ENCODE measurements around the gene SIRT5.
A peak's percentile ranks its signal among the peaks of the same experiment; 100 is the strongest.

The SIRT5 gene

DNA sequence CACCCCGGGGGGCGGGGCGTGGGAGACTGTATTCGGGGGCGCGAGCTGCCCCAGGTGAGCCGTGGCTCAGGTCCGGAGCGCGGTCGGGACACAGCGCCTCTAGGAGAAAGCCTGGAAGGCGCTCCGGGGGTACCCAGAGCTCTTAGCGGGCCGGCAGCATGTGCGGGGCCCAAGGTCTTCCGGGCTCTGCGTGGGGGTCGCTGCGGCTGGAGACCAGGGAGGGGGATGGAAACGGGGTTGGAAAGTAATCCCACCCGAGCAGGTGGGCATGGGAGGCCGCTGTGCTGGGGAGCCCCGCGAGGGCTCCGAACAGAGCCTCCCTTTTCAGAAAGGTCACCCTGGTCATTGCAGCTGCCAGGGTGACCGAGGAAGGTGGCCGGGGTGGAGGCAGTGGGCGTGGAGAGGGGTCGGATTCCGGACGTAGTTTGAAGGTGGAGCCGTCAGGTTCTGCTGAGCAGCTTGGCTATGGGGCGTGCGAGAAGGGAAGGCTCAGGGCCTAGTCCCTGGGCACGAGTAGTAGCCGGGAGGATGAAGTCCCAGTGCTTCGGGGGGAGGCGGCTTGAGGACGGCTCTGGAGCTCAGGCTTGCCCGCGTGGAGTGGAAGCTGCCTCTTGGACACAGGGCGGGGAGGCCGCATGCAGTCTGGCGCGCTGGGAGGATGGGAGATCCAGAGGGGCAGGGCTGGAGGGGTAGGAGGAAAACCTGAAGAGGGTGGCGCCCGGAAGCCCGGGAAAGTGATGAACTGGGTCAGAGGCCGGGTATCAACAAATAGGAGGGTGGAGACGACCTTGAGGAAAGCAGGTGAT, at the start of gene SIRT5:
SIRT5 (plus strand) TSS at position 31 of the 806 bp plus-strand sequence. CDS start 9,510 bp downstream, outside the sequence.
- DNase-seq = peak; percentile 95

DNA sequence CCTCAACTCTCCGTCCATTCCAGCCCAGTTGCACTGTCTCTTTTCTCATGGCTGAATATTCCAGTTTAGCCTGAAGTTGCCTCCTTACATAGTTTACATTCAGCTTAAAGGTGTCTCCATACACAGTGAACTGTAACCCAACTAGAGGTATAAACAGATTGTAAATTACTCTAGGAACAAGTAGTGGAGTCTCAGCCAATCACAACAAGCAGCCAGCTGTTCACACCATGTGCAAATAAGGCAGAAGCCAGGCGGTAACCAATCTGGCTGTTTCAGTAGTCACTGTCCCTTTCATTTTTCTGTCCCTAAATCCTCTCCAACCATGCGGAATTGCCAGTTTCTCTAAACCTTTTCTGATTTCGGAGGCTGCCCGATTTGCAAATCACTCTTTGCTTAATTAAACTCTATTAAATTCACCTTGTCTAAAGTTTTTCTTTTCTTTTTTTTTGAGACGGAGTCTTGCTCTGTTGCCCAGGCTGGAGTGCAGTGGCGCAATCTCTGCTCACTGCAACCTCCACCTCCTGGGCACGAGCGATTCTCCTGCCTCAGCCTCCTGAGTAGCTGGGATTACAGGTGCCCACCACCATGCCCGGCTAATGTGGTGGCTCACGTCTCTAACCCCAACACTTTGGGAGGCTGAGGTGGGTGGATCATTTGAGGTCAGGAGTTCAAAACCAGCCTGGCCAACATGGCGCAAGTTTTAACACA, 49.4 kb upstream of the SIRT5 start:
- DNase-seq = no peak

DNA sequence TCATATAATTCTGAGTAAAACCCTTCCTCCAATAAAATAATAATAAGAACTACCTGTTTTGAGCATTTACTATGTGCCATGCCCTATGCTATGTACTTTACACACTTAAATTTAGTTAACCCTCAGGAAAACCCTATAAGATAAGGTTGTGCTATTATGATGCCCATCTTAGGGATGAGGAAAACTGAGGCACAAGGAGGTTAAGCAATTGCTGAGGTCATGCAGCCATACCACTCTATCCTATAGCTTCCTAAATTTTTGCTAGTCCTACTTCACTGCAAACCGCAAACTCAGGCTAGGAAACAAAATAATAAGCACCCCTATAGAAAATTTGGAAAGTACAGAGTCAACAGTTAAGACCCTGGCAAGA, 48.1 kb upstream of the SIRT5 start:
- DNase-seq = no peak

DNA sequence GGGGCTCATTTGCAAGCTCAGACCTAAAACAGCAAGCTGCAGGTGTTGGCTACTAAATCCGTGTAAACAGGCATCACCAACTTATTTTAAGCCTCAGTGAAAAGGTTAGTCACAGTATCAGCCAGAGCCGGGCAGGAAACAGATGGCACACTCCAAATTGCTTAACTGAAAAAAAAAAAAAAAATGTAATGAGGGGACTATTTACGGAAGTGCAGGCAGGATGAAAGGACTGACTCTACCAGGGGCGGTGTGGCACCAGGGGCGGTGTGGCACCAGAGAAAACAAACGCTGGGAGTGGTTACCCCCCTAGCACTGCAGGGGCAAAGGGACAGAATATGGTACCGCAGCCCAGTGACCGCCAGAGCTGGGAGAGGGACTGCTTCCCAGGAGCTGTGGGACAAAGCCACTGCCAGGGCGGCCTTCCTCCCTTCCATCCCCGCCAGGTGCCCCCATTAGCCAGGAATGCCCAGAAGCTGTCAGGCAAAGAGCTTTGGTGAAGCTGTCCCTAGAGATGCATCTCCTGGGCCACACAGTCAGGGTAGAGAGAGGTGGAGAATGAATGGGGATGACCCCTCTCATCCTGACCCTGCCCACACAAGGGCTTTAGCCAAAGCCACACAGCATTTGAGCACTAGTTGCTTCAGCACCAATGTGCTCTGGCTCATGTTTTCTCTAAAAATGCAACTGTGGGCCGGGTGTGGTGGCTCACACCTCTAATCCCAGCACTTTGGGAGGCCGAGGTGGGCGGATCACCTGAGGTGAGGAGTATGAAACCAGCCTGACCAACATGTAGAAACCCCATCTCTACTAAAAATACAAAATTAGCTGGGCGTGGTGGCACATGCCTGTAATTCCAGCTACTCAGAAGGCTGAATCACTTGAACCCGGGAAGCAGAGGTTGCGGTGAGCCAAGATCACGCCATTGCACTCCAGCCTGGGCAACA, 47.4 kb upstream of the SIRT5 start:
- no peak for DNase-seq

DNA sequence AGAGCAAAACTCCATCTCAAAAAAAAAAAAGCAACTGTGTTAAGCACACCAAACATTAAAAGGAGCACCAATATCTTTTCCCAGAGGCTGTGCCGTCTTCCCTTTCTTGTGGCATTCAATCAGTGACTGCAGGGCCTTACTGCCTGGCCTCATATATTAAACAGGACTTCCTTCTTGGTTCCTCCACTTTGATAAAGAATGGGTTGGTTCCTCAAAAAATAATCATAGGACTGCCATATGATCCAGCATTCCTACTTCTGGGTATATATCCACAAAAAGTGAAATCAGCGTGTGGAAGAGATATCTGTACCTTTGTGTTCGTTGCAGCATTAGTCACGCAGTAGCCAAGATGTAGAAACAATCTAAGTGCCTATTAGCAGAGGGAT, 46.7 kb upstream of the SIRT5 start:
- DNase-seq = no peak

DNA sequence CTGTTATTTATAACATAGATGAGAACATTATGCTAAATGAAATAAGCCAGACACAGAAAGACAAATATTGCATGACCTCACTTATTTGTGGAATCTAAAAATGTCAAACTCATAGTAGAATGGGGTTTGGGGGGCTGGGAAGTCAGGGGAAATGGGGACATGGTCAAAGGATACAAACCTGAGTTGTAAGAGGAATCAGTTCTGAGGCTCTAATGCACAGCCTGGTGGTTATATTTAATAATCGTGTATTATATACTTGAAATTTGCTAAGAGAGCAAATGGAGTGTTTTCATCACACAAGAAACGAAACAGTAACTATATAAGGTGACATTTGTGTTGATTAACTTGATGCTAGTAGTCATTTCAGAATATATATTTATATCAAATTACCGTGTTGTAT, 46.2 kb upstream of the SIRT5 start:
- no peak for DNase-seq

DNA sequence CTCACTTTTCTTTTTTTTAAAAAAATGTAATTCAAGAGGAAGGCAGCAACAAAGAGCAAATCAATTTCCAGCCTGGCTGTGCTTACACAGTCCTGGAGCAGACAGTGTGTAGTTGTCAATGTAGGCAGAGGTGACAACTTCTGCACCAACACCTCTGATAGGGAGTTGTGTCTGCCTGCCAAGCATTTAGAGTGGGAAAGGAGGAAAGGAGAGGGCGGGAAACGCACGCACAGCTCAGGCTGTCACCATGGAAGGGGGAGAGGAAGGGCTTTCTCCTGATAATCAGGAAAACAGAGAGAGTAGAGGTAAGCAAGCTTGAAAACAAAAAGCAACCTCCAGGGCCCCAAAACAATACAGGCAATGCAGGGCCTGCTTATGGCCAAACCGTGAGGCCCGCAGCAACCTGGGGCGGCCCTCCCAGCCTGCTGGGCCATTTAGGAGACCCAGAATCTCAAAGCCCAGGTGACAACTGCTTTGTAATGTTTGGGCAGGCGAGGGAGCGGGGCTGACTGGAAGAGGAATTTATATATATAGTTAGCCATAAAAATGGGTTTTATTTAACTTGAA, 45.5 kb upstream of the SIRT5 start:
- DNase-seq = no peak

DNA sequence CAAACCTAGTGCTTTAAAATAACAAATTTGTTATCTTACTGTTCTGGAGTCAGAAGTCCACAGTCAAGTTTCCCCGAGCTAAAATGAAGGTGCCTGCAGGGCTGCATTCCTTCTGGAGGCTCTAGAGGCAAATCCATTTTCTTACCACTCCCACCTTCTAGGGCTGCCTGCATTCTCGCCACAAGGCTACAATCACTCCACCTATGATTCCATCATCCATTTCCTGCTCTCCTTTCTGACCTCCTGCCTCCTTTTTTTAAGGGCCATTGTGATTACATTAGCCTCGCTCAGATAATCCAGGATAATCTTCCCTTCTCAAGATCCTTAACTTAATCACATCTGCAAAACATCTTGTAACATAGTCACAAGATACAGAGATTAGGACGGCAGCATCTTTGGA, 42.4 kb upstream of the SIRT5 start:
- DNase-seq = no peak

DNA sequence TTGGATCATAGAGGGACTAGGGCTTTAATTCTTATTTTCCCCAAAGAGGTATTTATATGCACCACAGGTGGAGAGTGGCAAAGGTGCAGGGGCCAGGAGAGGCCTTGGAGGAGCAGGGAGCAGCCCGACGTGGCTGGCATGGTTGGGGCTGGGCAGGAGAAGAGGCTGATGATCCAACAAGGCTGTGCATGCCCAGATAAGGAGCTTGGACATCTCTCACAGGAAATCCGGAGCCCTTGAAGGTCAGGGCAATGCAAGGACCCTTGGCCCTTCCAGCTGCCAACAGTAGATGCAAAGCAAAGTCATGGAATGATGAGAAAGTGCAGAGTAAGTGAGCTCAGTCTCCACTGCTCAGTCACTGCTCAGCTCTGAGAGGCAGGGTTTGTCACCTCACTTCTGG, 39.9 kb upstream of the SIRT5 start:
- DNase-seq = no peak

DNA sequence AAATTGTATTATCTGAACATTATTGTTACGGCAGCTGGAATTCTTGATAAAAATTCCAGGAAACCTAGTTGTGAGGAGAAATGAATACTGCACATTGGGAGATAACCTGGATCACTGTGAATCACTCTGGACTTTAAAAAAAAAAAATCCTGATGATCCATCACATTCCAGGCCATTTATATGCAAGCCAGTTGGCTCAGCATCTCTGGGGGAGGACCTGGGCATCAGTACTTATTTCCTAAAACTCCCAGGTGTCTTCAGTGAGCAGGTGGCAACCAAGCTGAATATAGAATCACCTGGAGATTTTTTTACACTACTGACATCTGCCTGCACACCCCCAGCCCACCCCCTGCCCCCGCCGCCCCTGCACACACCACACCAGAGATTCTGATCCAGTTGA, 39.1 kb upstream of the SIRT5 start:
- no peak for DNase-seq

DNA sequence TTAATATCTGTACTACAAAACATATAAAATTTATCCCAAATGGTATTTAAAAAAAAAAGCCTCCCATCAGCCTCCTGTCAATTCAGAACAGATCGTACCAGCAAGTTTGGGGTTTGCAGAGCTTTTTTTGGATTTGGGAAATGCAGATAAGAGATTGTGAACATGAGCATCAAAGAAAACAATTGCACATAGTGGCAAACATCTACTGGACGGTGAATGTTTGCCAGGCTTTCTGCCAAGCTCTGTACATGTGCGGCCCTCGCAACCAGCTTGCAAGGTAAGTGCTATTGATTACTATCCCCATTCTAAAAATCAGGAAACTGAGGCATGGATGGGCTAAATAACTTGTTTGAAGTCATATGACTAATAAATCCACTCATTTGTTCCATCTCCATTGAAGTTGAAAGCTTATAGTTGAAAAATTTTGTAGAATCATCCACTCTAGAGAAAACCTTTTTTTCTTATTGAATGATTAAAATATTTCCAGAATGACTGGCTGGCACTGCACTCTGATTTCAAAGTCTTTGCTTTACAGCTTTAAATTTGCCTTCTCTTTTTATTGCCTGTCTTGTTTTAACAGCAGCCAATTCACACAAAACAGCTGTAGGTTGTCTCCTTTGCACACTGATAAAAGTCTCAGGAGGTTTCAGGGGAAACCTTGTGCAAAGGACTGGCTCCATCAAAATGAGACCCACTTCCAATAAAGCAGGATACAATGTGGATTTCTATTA, 37.4 kb upstream of the SIRT5 start:
- DNase-seq = no peak

DNA sequence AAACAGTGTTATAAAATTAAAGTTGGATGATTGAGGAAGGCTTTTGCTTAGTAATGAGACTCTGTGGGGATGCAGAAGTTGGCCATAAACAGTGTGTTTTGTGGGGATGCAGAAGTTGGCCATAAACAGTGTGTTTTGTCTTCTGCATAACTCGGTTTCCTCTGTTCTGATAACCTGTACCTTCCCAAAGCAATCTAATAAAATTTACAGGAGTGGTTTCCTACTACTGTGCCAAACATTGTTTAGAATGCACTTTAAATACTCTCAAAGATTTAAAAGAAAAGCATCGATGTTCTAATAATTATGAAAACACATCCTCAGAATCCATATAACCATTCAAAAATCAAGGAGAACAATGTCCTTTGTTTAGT, 36.9 kb upstream of the SIRT5 start:
- no peak for DNase-seq

DNA sequence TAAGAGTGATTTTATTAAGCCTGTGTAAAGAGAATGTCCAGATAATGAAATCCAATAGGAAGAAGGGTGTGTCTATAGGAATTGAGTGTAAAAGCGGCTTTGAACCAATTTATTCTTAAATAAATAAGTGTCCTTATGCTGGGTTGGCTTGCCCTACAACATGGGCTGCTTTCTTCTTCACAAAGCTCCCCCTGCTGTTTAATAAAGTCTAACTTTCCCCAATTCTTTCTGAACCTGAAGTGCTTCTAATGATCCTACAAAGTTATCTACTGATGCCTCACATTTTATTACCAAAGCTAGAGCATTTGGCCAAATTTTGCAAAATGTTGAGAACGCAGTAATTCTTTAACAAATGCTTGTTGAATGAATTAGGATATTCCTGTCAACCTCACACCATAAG, 36.3 kb upstream of the SIRT5 start:
- DNase-seq = no peak

DNA sequence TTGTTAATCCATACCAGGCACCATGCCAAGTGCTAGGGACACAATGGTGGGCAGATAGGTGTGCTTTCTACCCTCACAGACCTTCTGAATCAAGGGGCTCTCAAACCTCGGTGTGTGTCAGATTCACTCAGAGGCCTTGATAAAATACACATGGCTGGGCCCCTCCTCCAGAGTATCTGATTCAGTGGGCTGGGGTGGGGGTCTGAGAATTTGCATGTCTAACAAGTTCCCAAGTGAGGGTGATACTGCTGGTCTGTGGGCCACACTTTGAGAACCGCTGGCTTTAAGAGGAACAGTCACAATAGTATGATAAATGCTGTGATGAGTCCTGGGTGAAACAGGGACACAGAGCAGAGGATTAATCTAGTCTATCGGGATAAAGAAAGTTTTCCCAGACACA, 35.8 kb upstream of the SIRT5 start:
- no peak for DNase-seq

DNA sequence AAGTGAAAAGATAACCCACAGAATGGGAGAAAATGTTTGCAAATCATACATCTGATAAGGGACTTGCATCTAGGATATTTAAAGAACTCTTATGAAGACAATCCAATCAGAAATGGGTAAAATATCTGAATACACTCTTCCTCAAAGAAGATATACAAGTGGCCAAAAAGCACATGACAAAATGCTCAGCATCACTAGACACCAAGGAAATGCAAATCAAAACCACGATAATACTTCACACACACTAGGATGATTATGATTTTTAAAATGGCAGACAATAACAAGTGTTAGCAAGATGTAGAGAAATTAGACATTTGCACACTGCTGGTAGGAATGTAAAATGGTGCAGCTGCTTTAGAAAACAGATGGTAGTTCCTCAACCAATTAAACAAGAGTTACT, 34.8 kb upstream of the SIRT5 start:
- DNase-seq = no peak

DNA sequence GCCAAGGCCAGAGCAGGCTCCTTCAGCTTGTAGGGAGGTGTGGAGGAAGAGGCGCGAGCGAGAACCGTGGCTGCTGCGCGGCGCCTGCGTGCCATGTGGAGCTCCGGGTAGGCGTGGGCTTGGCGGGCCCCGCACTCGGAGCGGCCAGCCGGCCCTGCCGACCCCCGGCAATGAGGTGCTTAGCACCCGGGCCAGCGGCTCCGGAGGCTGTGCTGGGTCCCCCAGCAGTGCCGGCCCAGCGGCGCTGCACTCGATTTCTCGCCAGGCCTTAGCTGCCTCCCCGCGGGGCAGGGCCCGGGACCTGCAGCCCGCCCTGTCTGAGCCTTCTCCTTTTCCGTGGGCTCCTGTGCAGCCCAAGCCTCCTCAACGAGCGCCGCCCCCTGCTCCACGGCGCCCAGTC, 32.9 kb upstream of the SIRT5 start:
- DNase-seq = no peak

DNA sequence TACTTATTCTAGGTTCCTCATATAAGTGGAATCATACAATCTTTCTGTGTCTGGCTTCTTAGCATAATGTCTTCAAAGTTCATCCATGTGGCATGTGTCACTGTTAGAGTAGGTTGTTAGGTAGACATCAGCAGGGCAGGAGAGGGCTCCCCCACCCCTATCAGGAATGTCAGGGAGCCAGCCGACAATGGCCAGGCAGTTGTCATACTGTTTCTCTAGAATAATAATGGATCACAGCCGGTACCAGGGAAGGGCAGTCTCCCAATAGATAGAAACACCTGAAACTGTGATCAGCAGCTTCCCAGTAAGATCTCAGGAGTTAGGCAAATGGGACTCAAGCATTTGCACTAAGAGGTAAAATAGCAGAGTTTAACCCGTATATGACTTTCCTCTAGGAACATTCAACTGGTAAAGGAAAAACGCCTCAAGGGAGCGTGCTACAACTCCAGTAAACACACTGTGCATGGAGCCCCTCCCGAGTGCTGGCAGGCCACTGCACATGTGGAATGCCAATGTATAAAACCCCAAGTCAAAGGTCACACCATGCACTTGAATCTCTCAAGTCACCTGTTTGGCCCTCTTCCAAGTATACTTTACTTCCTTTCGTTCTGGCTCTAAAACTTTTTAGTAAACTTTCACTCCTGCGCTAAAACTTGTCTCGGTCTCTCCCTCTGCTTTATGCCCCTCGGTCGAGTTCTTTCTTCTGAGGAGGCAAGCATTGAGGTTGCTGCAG, 29.8 kb upstream of the SIRT5 start:
- DNase-seq = no peak

DNA sequence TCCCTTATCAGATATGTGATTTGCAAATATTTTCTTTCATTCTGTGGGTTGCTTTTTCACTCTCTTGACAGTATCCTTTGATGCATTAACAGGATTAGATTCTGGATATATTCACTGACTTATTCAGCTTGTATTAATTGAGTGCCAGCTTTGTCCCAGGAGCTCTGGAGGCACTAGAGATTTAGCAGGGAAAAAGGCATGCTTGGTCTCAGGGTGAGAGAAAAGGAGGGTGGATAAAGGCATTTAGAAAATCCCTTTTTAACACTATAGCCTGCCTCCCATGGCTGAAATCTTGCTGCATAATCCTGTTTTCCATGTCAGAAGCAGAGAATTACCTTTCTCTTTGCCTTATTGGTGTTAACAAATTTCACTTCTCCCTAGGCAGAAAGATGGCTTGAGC, 28.5 kb upstream of the SIRT5 start:
- no peak for DNase-seq

DNA sequence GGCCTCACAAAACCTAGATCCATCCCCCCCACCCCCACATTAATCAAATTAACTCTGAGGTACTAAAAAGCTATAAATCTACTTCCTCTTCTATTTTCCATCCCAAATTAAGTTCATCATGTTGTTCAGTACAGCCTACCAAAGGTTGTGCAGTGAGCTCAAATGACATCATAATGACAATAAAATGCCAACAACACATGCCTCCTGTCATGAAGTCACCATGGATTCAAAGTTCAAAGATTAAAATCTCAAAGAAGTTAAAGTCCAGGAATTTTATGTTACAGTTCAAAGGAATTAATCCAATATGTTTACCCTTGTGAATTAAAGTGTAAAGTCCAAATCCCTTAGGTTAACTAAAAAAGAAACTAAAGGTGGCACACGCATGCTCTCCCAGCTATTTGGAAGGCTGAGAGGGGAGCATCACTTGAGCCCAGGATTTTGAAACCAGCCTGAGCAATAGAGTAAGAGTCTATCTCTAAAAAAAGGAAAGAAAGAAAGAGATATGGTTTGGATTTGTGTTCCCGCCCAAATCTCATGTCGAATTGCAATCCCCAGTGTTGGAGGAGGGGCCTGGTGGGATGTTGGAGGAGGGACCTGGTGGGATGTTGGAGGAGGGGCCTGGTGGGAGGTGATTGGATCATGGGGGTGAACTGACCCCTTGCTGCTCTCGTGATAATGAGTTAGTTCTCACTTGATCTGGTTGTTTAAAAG, 25.7 kb upstream of the SIRT5 start:
- DNase-seq = no peak

DNA sequence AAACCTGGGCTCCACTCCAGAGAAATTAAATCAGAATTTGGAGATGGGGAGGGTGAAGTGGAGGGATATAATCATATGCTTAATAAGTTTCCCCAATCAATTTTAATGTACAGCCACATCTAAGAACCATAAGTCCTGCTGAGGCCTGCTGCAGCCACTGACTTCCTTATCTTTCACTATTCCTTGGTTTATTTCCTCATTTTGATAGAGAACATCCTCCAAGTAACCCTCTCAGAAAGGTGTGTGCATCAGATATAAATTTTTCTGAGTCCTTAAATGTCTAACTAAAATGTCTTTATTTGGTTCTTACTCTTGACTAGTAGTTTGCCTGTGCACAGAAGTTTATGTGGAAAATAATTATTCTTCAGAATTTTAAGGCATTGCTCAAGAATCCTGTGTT, 23.7 kb upstream of the SIRT5 start:
- no peak for DNase-seq

DNA sequence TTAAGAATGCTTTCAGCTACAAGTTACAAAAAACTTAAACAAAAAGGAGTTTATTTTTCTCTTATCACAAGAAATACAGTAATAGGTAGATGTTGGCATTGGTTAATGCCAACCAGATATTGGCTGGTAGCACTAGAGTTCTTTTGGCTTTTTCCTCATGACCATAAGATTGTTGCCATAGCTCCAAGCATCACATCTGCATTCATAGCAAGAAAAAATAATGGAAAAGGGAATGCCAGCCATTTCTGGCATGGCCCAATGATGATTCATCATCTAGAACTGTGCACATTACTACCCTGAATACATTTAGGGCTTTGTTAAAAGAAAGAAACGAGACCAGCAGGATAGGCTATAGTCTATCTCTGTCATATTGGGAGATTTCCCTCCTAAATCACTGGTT, 20.8 kb upstream of the SIRT5 start:
- no peak for DNase-seq

All from NCI-H510A (cell line).